Sigmoid colon (tissue), 4 donors: ENCODE data around the gene CLCN5.

Experiments used
- POLR2A ChIP-seq, 2 donors: fragments of 450-650 bp; IDR thresholded peaks; one replicate each; pipeline ENCODE4 v1.6.1; 2016; ENCODE audit warnings: antibody characterized with exemption in 2 of 2, mild to moderate bottlenecking in 2 of 2, moderate library complexity in 2 of 2
- POLR2AphosphoS5 ChIP-seq, 4 donors: sonication (generic); formaldehyde crosslinking; IDR thresholded peaks; one replicate each; pipeline ENCODE4 v1.6.1; 2017; ENCODE audit warnings: antibody characterized with exemption in 4 of 4
- TF ChIP-seq, protein P1 (sequence below), 4 experiments: fragments of 450-650 bp in 3 of 4; fragments of 200-600 bp in 1 of 4; IDR thresholded peaks; one replicate each; pipeline ENCODE4 v1.5.1; 2016 to 2019; ENCODE audit warnings: antibody characterized with exemption in 4 of 4, mild to moderate bottlenecking in 3 of 4, moderate library complexity in 2 of 4

DNA sequence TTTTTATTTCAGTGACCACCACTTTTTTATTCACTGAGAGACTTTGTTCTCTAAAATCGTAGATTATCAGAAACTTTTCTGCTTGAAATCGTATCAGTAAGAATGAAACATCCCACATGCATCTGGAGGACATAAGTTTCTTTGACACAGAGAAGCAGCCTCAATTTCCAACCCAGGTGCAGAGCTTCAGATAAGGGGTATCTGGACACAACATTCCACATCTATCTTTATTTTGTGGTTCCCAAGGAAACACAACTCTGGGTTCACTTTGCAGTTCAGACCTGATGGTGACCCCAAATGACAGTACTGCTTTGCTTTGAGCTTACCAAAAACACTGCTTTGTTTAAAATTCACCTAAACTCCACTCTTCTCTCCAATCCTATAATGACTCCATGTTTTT is 1.3 kb upstream of the CLCN5 start:
- TF ChIP-seq, protein P1, sequence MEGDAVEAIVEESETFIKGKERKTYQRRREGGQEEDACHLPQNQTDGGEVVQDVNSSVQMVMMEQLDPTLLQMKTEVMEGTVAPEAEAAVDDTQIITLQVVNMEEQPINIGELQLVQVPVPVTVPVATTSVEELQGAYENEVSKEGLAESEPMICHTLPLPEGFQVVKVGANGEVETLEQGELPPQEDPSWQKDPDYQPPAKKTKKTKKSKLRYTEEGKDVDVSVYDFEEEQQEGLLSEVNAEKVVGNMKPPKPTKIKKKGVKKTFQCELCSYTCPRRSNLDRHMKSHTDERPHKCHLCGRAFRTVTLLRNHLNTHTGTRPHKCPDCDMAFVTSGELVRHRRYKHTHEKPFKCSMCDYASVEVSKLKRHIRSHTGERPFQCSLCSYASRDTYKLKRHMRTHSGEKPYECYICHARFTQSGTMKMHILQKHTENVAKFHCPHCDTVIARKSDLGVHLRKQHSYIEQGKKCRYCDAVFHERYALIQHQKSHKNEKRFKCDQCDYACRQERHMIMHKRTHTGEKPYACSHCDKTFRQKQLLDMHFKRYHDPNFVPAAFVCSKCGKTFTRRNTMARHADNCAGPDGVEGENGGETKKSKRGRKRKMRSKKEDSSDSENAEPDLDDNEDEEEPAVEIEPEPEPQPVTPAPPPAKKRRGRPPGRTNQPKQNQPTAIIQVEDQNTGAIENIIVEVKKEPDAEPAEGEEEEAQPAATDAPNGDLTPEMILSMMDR (IDR thresholded peaks at IDR 0.05) = no peak
- TF ChIP-seq POLR2AphosphoS5 (IDR thresholded peaks at IDR 0.05) (no peak), POLR2A (IDR thresholded peaks at IDR 0.05) (no peak)
